Esophagus (tissue), 2 donors: ENCODE measurements around the gene RNF5. TPM values are rescaled to one million over a fixed set of nuclear protein-coding genes. Genes with fewer than 3 reads are reported as not detected.

Experiments used
- H3K27ac ChIP-seq, 2 donors: one replicate each; pipeline ENCODE4 v1.5.1; 2013; ENCODE audit warnings: low read depth in 2 of 2, mild to moderate bottlenecking in 2 of 2, inconsistent platforms in 1 of 2, low read length in 1 of 2, moderate library complexity in 1 of 2
- H3K27me3 ChIP-seq, 2 donors: one replicate each; pipeline ENCODE4 v1.6.1; 2013; ENCODE audit warnings: low read length in 2 of 2, control low read depth in 1 of 2, mild to moderate bottlenecking in 1 of 2; ENCODE audit not compliant: insufficient read depth in 2 of 2, control insufficient read depth in 1 of 2
- H3K36me3 ChIP-seq, 2 donors: one replicate each; pipeline ENCODE4 v1.6.1; 2013; ENCODE audit warnings: low read length in 1 of 2; ENCODE audit not compliant: control insufficient read depth in 2 of 2, insufficient read depth in 2 of 2
- H3K4me1 ChIP-seq, 2 donors: one replicate each; pipeline ENCODE4 v1.6.1; 2013; ENCODE audit warnings: low read length in 1 of 2; ENCODE audit not compliant: control insufficient read depth in 2 of 2, insufficient read depth in 2 of 2
- H3K4me3 ChIP-seq, 2 donors: one replicate each; pipeline ENCODE4 v1.5.1; 2013; ENCODE audit warnings: low read length in 2 of 2, mild to moderate bottlenecking in 2 of 2, low read depth in 1 of 2, moderate library complexity in 1 of 2
- H3K9me3 ChIP-seq, 2 donors: one replicate each; pipeline ENCODE4 v1.6.1; 2013; ENCODE audit warnings: mild to moderate bottlenecking in 2 of 2, low read depth in 1 of 2, low read length in 1 of 2, moderate library complexity in 1 of 2; ENCODE audit not compliant: control insufficient read depth in 2 of 2, insufficient read depth in 1 of 2
- WGBS, 2 donors: extraction: QIAGEN DNeasy Blood & Tissue Kit; methylation state at CpG; one replicate each; pipeline ENCODE4 v1.1.7; 2013; 5-methylcytosine and 5-hydroxymethylcytosine counted together
- polyA plus RNA-seq, 2 donors: library from polyadenylated mRNA; stranded (reverse); fragments of 200-250 nt; gene quantifications; one replicate each; pipeline ENCODE4 v1.2.3, GENCODE V29; 2013
- donor health status: healthy with polysubstance abuse.
- donor health status: Bipolar disorder and iron deficiency.

Gene RNF5, protein sequence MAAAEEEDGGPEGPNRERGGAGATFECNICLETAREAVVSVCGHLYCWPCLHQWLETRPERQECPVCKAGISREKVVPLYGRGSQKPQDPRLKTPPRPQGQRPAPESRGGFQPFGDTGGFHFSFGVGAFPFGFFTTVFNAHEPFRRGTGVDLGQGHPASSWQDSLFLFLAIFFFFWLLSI
- polyA plus RNA-seq: 10 to 100 TPM; 36.3 to 44.9 TPM

DNA sequence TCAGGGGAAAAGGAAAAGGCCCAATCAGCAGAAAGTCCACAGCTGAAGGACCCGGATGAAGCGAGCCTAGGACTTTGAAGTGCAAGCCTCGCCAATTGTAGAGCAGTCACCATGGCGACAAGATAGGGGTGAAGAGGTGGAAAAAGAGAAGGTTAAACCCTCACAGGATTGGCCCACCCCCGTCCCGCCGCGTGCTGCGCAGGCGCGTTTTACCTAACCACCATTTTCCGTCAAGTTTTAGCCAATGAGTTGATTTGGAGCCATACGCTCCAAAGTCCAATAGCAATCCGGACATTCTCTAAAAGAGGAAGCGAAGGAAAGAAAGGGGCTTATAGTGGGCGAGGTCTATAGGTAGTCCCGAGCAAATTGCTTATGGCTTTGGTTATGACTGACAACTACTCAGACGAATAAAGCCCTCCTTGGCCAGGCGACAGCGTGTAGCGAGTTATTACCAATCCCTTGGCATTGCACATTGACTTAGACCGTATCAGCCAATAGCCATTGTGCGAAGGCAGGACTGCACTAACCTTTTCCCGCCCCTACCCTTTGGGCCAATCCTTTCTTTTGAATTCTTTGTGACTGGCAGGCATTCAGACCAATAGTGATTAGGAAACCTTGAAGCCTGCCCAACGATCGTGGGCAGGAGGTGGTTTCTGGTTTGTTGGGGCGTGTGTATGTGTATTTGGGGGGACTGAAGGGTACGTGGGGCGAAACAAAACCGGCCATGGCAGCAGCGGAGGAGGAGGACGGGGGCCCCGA, at the start of gene RNF5:
RNF5 (plus strand) TSS at position 618 of the 759 bp plus-strand sequence; CDS start at position 725, 107 bp downstream.
- Histone ChIP-seq H3K4me3 (peak within 1 kb of the TSS; percentile 64 to 89), H3K9me3 (no peaks in the 10 kb centered on the region), H3K36me3 (peaks cover 2 to 4% of the 10 kb centered on the region in 2 donors), H3K4me1 (peaks cover 4 to 10% of the 10 kb centered on the region in 2 donors), H3K27me3 (no peaks in the 10 kb centered on the region), H3K27ac (peak within 1 kb of the TSS; percentile 88 to 97)
- WGBS, 2 donors: 0 to 1% methylated on average over 33 of the region's 33 CpGs

DNA sequence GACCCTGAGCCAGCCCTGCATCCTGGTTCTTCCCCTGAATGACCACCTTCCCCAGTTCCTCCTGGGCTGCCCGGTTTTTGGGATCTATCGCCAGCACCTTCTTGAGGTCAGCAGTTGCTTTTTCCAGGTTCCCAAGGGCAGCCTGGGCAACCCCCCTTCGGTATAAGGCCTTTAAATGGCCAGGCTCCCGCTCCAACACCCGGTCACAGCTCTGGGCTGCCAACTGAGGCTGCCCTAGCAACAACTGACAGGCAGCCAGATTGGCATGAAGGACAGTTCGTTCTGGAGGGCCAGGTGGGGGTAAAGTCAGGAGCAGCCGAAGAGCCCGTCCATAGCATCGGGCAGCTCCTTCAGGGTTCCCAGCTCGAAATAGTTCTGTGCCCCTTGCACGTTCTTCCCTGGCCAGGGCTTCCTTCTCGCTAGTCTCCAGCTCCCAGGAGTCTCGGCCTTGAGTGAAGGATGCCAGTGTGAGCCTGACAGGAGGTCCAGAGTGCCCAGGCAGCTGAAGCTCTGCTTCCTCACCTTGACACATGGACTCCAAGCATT, 49.4 kb upstream of the RNF5 start:
- H3K4me1 ChIP-seq: peaks cover 16 to 19% of the 10 kb centered on the region in 2 donors
- H3K36me3 ChIP-seq: peaks cover 2 to 8% of the 10 kb centered on the region in 2 donors
- no peaks in the 10 kb centered on the region for H3K27me3 ChIP-seq
- peak overlapping the region; percentile 59 to 98 for H3K4me3 ChIP-seq
- peak overlapping the region; percentile 92 to 93 for H3K27ac ChIP-seq
- no peaks in the 10 kb centered on the region for H3K9me3 ChIP-seq
- 81 to 84% methylated on average over 13 of the region's 13 CpGs for WGBS, 2 donors

- Histone ChIP-seq H3K27me3 (no peaks in the 10 kb centered on the region), H3K4me3 (peak overlapping the region; percentile 59 to 98), H3K36me3 (peaks cover under 1 to 2% of the 10 kb centered on the region in 2 donors), H3K4me1 (peaks cover 16 to 19% of the 10 kb centered on the region in 2 donors), H3K27ac (peak overlapping the region; percentile 92 to 93), H3K9me3 (no peaks in the 10 kb centered on the region)
- 24 to 29% methylated on average over 22 of the region's 22 CpGs for WGBS, 2 donors
Measured at GRCh38 chr6:32129297-32130088, 48.7 kb upstream of the RNF5 start.

DNA sequence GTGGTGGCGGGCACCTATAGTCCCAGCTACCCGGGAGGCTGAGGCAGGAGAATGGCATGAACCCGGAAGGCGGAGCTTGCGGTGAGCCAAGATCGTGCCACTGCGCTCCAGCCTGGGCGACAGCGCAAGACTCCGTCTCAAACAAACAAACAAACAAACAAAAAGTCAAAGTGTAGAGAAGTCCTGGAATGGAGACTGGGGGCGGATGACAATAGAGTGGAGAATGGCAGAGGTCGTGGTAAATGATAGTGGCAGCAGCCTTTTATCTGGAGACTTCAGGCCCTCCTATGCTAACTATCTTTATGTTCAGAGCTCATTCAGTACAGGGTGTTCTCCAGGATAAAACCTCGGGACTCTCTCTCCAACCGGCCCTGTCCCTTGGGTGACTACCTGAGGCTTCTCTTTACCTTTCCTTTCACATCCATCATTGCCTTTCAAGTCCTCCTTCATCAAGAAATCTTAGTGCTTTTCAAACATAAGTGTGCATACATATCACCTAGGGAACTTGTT, 46.7 kb upstream of the RNF5 start:
- Histone ChIP-seq H3K27ac (peak overlapping the region; percentile 44 to 47), H3K4me3 (no peak overlapping the region), H3K4me1 (peaks cover 16 to 19% of the 10 kb centered on the region in 2 donors), H3K36me3 (no peaks in the 10 kb centered on the region), H3K9me3 (no peaks in the 10 kb centered on the region), H3K27me3 (no peaks in the 10 kb centered on the region)
- WGBS, 2 donors: 87 to 89% methylated on average over 14 of the region's 14 CpGs

DNA sequence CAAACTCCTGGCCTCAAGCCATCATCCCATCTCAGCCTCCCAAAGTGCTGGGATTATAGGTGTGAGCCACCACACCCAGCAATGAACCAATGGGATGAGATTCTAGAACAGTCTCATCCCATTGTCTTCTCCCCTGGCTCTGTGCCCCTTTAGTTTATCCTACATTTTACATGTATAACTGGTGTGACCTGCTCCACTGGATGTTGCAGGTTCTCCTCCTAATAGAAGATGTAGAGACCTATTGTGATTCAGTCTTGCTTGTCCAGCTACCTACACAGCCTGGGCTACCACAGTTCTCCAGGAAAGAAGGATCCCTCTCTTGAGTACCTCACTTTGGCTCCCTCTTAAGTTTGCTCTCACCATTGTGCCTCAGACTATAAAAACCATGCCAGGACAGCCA, 46.1 kb upstream of the RNF5 start:
- peak overlapping the region; percentile 71 to 76 for H3K27ac ChIP-seq
- H3K4me1 ChIP-seq: peaks cover 14 to 16% of the 10 kb centered on the region in 2 donors
- H3K27me3 ChIP-seq: no peaks in the 10 kb centered on the region
- H3K4me3 ChIP-seq: no peak overlapping the region
- H3K36me3 ChIP-seq: no peaks in the 10 kb centered on the region
- no peaks in the 10 kb centered on the region for H3K9me3 ChIP-seq

- Histone ChIP-seq H3K4me1 (peaks cover 4 to 7% of the 10 kb centered on the region in 2 donors), H3K27ac (no peak overlapping the region), H3K4me3 (no peak overlapping the region), H3K36me3 (no peaks in the 10 kb centered on the region), H3K9me3 (no peaks in the 10 kb centered on the region), H3K27me3 (no peaks in the 10 kb centered on the region)
- 82 to 87% methylated on average over 4 of the region's 4 CpGs for WGBS, 2 donors
Measured at GRCh38 chr6:32133786-32134185, 44.4 kb upstream of the RNF5 start.

DNA sequence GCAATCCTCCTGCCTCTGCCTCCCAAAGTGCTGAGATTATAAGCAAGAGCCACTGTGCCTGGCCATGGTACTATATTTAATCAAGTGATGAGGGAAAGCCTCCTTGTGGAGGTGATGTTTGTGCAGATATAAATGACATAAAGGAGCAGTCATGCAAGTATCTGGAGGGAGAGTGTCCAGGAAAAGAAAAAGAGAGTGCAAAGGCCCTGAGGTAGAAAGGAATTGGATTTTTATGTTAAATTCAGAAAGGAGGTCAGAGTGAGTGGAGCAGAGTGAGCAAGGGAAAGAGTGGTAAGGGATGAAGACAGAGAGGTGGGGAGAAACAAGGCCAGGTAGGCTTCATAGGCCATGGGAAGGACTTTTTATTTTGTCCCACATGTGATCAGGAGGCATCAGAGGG, 40.8 kb upstream of the RNF5 start:
- H3K27me3 ChIP-seq: no peaks in the 10 kb centered on the region
- no peak overlapping the region for H3K4me3 ChIP-seq
- H3K36me3 ChIP-seq: no peaks in the 10 kb centered on the region
- H3K4me1 ChIP-seq: peaks cover 0 to 1% of the 10 kb centered on the region in 2 donors
- H3K9me3 ChIP-seq: no peaks in the 10 kb centered on the region
- H3K27ac ChIP-seq: no peak overlapping the region

DNA sequence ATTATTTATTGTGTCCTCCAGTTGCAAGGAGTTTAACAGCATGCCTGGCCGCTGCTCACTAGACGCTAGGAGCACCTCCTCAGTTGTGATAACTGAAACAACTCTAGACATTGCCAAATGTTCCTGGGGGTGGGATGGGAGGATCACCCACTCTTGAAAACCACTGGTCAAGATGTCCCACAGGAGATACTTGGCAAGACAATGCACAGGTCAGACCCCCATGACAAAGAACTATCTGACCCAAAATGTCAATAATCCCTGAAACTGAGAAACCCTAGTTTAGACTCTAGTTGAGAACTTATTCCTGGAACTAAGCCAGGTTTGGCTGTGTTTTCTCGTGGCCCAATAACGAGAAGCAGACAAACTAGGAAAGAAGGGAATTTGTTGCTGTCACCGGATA, 38.6 kb upstream of the RNF5 start:
- Histone ChIP-seq H3K27ac (no peak overlapping the region), H3K9me3 (no peaks in the 10 kb centered on the region), H3K36me3 (no peaks in the 10 kb centered on the region), H3K4me3 (no peak overlapping the region), H3K4me1 (no peaks in the 10 kb centered on the region), H3K27me3 (no peaks in the 10 kb centered on the region)
- WGBS, 2 donors: 75 to 81% methylated on average over 5 of the region's 5 CpGs

DNA sequence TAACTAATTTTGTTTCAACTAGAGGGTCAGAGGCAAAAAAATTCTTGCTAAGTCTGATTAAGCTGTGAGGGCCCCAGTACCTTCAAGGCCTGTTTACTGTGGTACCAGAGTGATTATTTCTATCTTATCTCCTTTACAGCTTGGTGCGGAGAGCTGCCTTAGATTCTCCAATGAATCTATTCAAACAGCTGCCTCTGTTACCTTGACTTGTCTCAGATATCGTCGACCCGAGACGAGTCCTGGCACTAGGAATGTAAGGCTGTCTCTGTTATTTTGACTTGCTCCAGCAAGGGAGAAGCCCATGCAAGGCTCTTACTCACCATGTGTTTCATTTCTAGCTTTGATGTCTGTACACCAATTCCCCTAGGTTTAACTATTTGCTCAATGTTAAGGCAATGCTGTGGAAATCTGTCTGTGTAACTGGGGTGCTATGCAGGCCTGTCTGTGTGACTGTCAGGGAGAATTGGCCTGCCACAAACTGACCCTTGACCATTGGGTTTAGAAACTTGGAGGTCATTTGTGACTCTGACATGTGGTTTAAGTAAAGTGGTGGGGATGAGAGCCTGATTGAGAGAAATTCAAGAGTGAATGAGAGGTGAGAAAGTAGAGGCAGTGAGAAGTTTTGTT, 37.7 kb upstream of the RNF5 start:
- Histone ChIP-seq H3K36me3 (no peaks in the 10 kb centered on the region), H3K4me1 (no peaks in the 10 kb centered on the region), H3K27ac (no peak overlapping the region), H3K27me3 (no peaks in the 10 kb centered on the region), H3K4me3 (no peak overlapping the region), H3K9me3 (no peaks in the 10 kb centered on the region)
- WGBS, 2 donors: 43 to 64% methylated on average over 5 of the region's 5 CpGs
